ENCODE measurements around the gene TBL1X. TPM values are rescaled to one million over a fixed set of nuclear protein-coding genes. Genes with fewer than 3 reads are reported as not detected.

The TBL1X gene
- total RNA-seq, 1 experiment from 2014 or later, result 31.9 TPM

- no peak overlapping the region for H2AFZ ChIP-seq (ENCODE audit: low read length)
Measured at GRCh38 chrX:9420275-9421265, 44.3 kb upstream of the TBL1X start.

GRCh38 chrX:9429767-9430166 lies 35.1 kb upstream of the TBL1X start:
- intact Hi-C loops (cut with micrococcal nuclease), result no loop called here
- H4K20me1 ChIP-seq (ENCODE audit: low read length), result no peaks in the 10 kb centered on the region
- no peak overlapping the region for H3K27ac ChIP-seq (ENCODE audit: low read length)
- no peaks in the 10 kb centered on the region for H3K9me3 ChIP-seq (ENCODE audit: low read length)
- no peaks in the 10 kb centered on the region for H3K27me3 ChIP-seq (ENCODE audit: low read length)
- H3K9ac ChIP-seq (ENCODE audit: low read length), result no peak overlapping the region
- H2AFZ ChIP-seq (ENCODE audit: low read length), result no peak overlapping the region
- ATAC-seq, result no peak
- ChIA-PET CTCF (no interaction called here), POLR2A (ENCODE audit: unreplicated experiment) (no interaction called here)
- no peak for DNase-seq
- TF ChIP-seq EZH2 (IDR thresholded peaks at IDR 0.05; ENCODE audit: low read length, unreplicated experiment), result no peak
- TF ChIP-seq CTCF (conservative IDR thresholded peaks at IDR 0.05; ENCODE audit: low read depth, low read length), result no peak
- TF ChIP-seq EZH2phosphoT487 (IDR thresholded peaks at IDR 0.05; ENCODE audit: borderline replicate concordance, low read length), result no peak
- H3K4me3 ChIP-seq (ENCODE audit: low read length), result no peak overlapping the region
- no peaks in the 10 kb centered on the region for H3F3A ChIP-seq (ENCODE audit: low read length, unreplicated experiment)
- H3K9me2 ChIP-seq (replicated peaks; ENCODE audit: low read length), result no peaks in the 10 kb centered on the region
- H3K79me2 ChIP-seq (ENCODE audit: low read length), result no peaks in the 10 kb centered on the region
- H3K36me3 ChIP-seq (ENCODE audit: low read depth, low read length), result no peaks in the 10 kb centered on the region
- H3K4me2 ChIP-seq (ENCODE audit: low read length), result no peak overlapping the region
- no peaks in the 10 kb centered on the region for H3K4me1 ChIP-seq (ENCODE audit: insufficient read depth, low read length)
- no TSS peak for BruUV-seq (replicated peaks)

More at GRCh38 chrX:9420275-9421265, 44.3 kb upstream of the TBL1X start:
- peaks cover 11% of the 10 kb centered on the region for H3K4me1 ChIP-seq (ENCODE audit: insufficient read depth, low read length)
- intact Hi-C loops (cut with micrococcal nuclease), result no loop called here
- ChIA-PET CTCF (no interaction called here), POLR2A (ENCODE audit: unreplicated experiment) (no interaction called here)
- H4K20me1 ChIP-seq (ENCODE audit: low read length), result no peaks in the 10 kb centered on the region
- H3F3A ChIP-seq (ENCODE audit: low read length, unreplicated experiment), result no peaks in the 10 kb centered on the region
- no peak overlapping the region for H3K9ac ChIP-seq (ENCODE audit: low read length)
- no TSS peak for BruUV-seq (replicated peaks)
- no peaks in the 10 kb centered on the region for H3K9me2 ChIP-seq (replicated peaks; ENCODE audit: low read length)
- no peaks in the 10 kb centered on the region for H3K27me3 ChIP-seq (ENCODE audit: low read length)
- ATAC-seq (no peak), DNase-seq (no peak)
- no peaks in the 10 kb centered on the region for H3K9me3 ChIP-seq (ENCODE audit: low read length)
- no peak overlapping the region for H3K27ac ChIP-seq (ENCODE audit: low read length)
- no peak overlapping the region for H3K4me2 ChIP-seq (ENCODE audit: low read length)
- H3K79me2 ChIP-seq (ENCODE audit: low read length), result no peaks in the 10 kb centered on the region
- H3K36me3 ChIP-seq (ENCODE audit: low read depth, low read length), result no peaks in the 10 kb centered on the region
- no peak overlapping the region for H3K4me3 ChIP-seq (ENCODE audit: low read length)
- TF ChIP-seq CTCF (conservative IDR thresholded peaks at IDR 0.05; ENCODE audit: low read depth, low read length) (no peak), EZH2phosphoT487 (IDR thresholded peaks at IDR 0.05; ENCODE audit: borderline replicate concordance, low read length) (no peak), EZH2 (IDR thresholded peaks at IDR 0.05; ENCODE audit: low read length, unreplicated experiment) (no peak)

- no peak overlapping the region for H2AFZ ChIP-seq (ENCODE audit: low read length)
- no peaks in the 10 kb centered on the region for H3K79me2 ChIP-seq (ENCODE audit: low read length)
- H3K4me3 ChIP-seq (ENCODE audit: low read length), result no peak overlapping the region
- no peak overlapping the region for H3K9ac ChIP-seq (ENCODE audit: low read length)
- DNase-seq, result no peak
- ChIA-PET CTCF (no interaction called here), POLR2A (ENCODE audit: unreplicated experiment) (no interaction called here)
- H3K36me3 ChIP-seq (ENCODE audit: low read depth, low read length), result no peaks in the 10 kb centered on the region
- no peaks in the 10 kb centered on the region for H3K27me3 ChIP-seq (ENCODE audit: low read length)
- H4K20me1 ChIP-seq (ENCODE audit: low read length), result no peaks in the 10 kb centered on the region
- H3K9me3 ChIP-seq (ENCODE audit: low read length), result no peaks in the 10 kb centered on the region
- H3K4me2 ChIP-seq (ENCODE audit: low read length), result no peak overlapping the region
- BruUV-seq (replicated peaks), result no TSS peak
- H3K27ac ChIP-seq (ENCODE audit: low read length), result no peak overlapping the region
- no peak for ATAC-seq
- no peak for TF ChIP-seq EZH2 (IDR thresholded peaks at IDR 0.05; ENCODE audit: low read length, unreplicated experiment)
- H3K4me1 ChIP-seq (ENCODE audit: insufficient read depth, low read length), result no peaks in the 10 kb centered on the region
- intact Hi-C loops (cut with micrococcal nuclease), result no loop called here
- no peaks in the 10 kb centered on the region for H3K9me2 ChIP-seq (replicated peaks; ENCODE audit: low read length)
- H3F3A ChIP-seq (ENCODE audit: low read length, unreplicated experiment), result no peaks in the 10 kb centered on the region
Measured at GRCh38 chrX:9430346-9430921, 34.4 kb upstream of the TBL1X start.
